Fibroblast of skin of right quadriceps (primary cell): ENCODE results near the gene NPAS2.

Experiments
- DNase-seq: peaks from one replicate; pipeline ENCODE4 v3.0.0-alpha.2; 2013

NPAS2 gene

GRCh38 chr2:100976061-100976460 is 156.1 kb downstream of the NPAS2 start:
- DNase-seq = no peak

- DNase-seq = peak; percentile 61
Observed at GRCh38 chr2:100976645-100977391, 156.9 kb downstream of the NPAS2 start.

GRCh38 chr2:100977511-100977910 is 157.6 kb downstream of the NPAS2 start:
- DNase-seq = no peak

GRCh38 chr2:100978582-100979191 is 158.7 kb downstream of the NPAS2 start:
- DNase-seq = peak; percentile 45

- DNase-seq = no peak
Observed at GRCh38 chr2:100980046-100980445, 160.1 kb downstream of the NPAS2 start.

GRCh38 chr2:100981011-100981410 is 161.1 kb downstream of the NPAS2 start:
- no peak for DNase-seq

GRCh38 chr2:100982431-100982861 is 162.5 kb downstream of the NPAS2 start:
- DNase-seq = no peak

GRCh38 chr2:100983201-100983600 is 163.3 kb downstream of the NPAS2 start:
- no peak for DNase-seq

- DNase-seq = no peak
Observed at GRCh38 chr2:100983684-100984310, 163.9 kb downstream of the NPAS2 start.

GRCh38 chr2:100984892-100985307 is 165.0 kb downstream of the NPAS2 start:
- DNase-seq = peak; percentile 67

GRCh38 chr2:100986157-100986556 is 166.2 kb downstream of the NPAS2 start:
- no peak for DNase-seq

GRCh38 chr2:100987536-100987935 is 167.6 kb downstream of the NPAS2 start:
- DNase-seq = no peak

GRCh38 chr2:100987974-100988373 is 168.0 kb downstream of the NPAS2 start:
- no peak for DNase-seq

- peak; percentile 43 for DNase-seq
Observed at GRCh38 chr2:100988630-100989417, 168.9 kb downstream of the NPAS2 start.

- no peak for DNase-seq
Observed at GRCh38 chr2:100989666-100990065, 169.7 kb downstream of the NPAS2 start.

- no peak for DNase-seq
Observed at GRCh38 chr2:100990166-100990565, 170.2 kb downstream of the NPAS2 start.

GRCh38 chr2:100990650-100991403 is 170.9 kb downstream of the NPAS2 start:
- DNase-seq = no peak

GRCh38 chr2:100991404-100991773 is 171.4 kb downstream of the NPAS2 start:
- no peak for DNase-seq

GRCh38 chr2:100992262-100992661 is 172.3 kb downstream of the NPAS2 start:
- DNase-seq = no peak

- DNase-seq = no peak
Observed at GRCh38 chr2:100993294-100993693, 173.4 kb downstream of the NPAS2 start.

- no peak for DNase-seq
Observed at GRCh38 chr2:100995309-100996075, 175.6 kb downstream of the NPAS2 start.
